HCT116 (cell line): ENCODE results near the gene UQCC2. TPM values are rescaled to one million over a fixed set of nuclear protein-coding genes. Genes with fewer than 3 reads are reported as not detected.

Experiments used
- ATAC-seq: fragments of 200-7000 bp; cut with Tn5 transposase; 2 replicates; pipeline ENCODE4 v1.9.1; 2020; ENCODE audit warnings: mild to moderate bottlenecking, moderate library complexity
- BruUV-seq: library from RNA; stranded (reverse); fragments of 400-500 nt; replicated peaks from 2 replicates; lab custom pipeline; 2021; lab: Mats Ljungman, UMichigan
- CTCF ChIA-PET: fragments of 300-600 bp; sonication (Branson Sonifier 250); formaldehyde crosslinking; loops from one replicate; lab custom pipeline; 2021; ENCODE audit warnings: antibody characterized with exemption; lab: Charles Lee
- POLR2A ChIA-PET: fragments of 300-600, 350-600 bp; sonication (Branson Sonifier 250); formaldehyde crosslinking; loops from one replicate; lab custom pipeline; 2021; ENCODE audit warnings: antibody characterized with exemption; lab: Charles Lee
- RAD21 ChIA-PET, 2 experiments: fragments of 300-600 bp; sonication (Branson Sonifier 250); formaldehyde crosslinking; loops; one replicate each; lab custom pipeline; 2023; ENCODE audit warnings: low total read pairs in 2 of 2; ENCODE audit not compliant: uncharacterized antibody in 2 of 2, unreplicated experiment in 2 of 2, low non-redundant PET in 1 of 2; lab: Charles Lee
- DNase-seq: peaks from one replicate; pipeline ENCODE4 v3.0.0-alpha.2; 2010; ENCODE audit warnings: low read depth, low spot score
- H2AFZ ChIP-seq: fragments of 200-600 bp; shearing (Covaris generic), sonication (generic); 2 replicates; pipeline ENCODE4 v1.6.1; 2017; ENCODE audit warnings: low read depth, mixed run types, mixed read lengths, antibody characterized with exemption, low read length; ENCODE audit not compliant: poor library complexity, severe bottlenecking
- H3K27ac ChIP-seq: 2 replicates; pipeline ENCODE4 v1.5.1; 2012; ENCODE audit warnings: low read depth, low read length
- H3K27me3 ChIP-seq: fragments of 200-600 bp; sonication (generic); 2 replicates; pipeline ENCODE4 v1.6.1; 2016; ENCODE audit warnings: mixed run types, low read length, mixed read lengths; ENCODE audit not compliant: insufficient read depth
- H3K36me3 ChIP-seq, 2 experiments: fragments of 200-500 bp in 1 of 2; fragments of 200-600 bp in 1 of 2; sonication (Bioruptor generic) in 1 of 2; sonication (generic) in 1 of 2; 2 replicates each; pipeline versions ENCODE4 v1.5.1 to v1.6.1; 2014 to 2016; ENCODE audit warnings: low read length in 2 of 2, inconsistent platforms in 1 of 2, mixed read lengths in 1 of 2, mixed run types in 1 of 2; ENCODE audit not compliant: insufficient read depth in 2 of 2, control insufficient read depth in 1 of 2
- H3K4me1 ChIP-seq, 2 experiments: fragments of 200-600 bp in 1 of 2; sonication (generic) in 1 of 2; 2 replicates each; pipeline versions ENCODE4 v1.5.1 to v1.6.1; 2012 to 2017; ENCODE audit warnings: low read length in 2 of 2, inconsistent platforms in 1 of 2, mild to moderate bottlenecking in 1 of 2, mixed read lengths in 1 of 2, mixed run types in 1 of 2, moderate library complexity in 1 of 2; ENCODE audit not compliant: insufficient read depth in 2 of 2, control insufficient read depth in 1 of 2
- H3K4me2 ChIP-seq: fragments of 200-600 bp; sonication (generic); 2 replicates; pipeline ENCODE4 v1.6.1; 2017; ENCODE audit warnings: mixed run types, low read length, mixed read lengths
- H3K4me3 ChIP-seq, 2 experiments: fragments of 200-600 bp in 1 of 2; sonication (generic) in 1 of 2; replicated peaks in 1 of 2; 2 replicates each; pipeline ENCODE4 v1.5.1; 2011 to 2016; ENCODE audit warnings: low read length in 2 of 2, control low read depth in 1 of 2, low read depth in 1 of 2, mild to moderate bottlenecking in 1 of 2, mixed read lengths in 1 of 2, mixed run types in 1 of 2
- H3K79me2 ChIP-seq: fragments of 200-600 bp; sonication (generic); 2 replicates; pipeline ENCODE4 v1.6.1; 2017; ENCODE audit warnings: mild to moderate bottlenecking, mixed run types, low read length, moderate library complexity, mixed read lengths; ENCODE audit not compliant: insufficient read depth
- H3K9ac ChIP-seq: fragments of 200-600 bp; sonication (generic); 2 replicates; pipeline ENCODE4 v1.6.1; 2016; ENCODE audit warnings: low read length, mixed read lengths
- H3K9me2 ChIP-seq: fragments of 200-600 bp; sonication (generic), shearing (Covaris generic); 2 replicates; pipeline ENCODE4 v1.6.1; 2017; ENCODE audit warnings: mixed run types, mild to moderate bottlenecking, moderate library complexity; ENCODE audit not compliant: insufficient read depth
- H3K9me3 ChIP-seq, 2 experiments: fragments of 200-500 bp in 1 of 2; fragments of 200-600 bp in 1 of 2; sonication (Bioruptor generic) in 1 of 2; sonication (generic) in 1 of 2; 2 replicates each; pipeline ENCODE4 v1.6.1; 2014 to 2017; ENCODE audit warnings: low read length in 2 of 2, mixed read lengths in 2 of 2, inconsistent platforms in 1 of 2, low read depth in 1 of 2, mild to moderate bottlenecking in 1 of 2, mixed run types in 1 of 2, moderate library complexity in 1 of 2; ENCODE audit not compliant: control insufficient read depth in 1 of 2, insufficient read depth in 1 of 2
- H4K20me1 ChIP-seq: fragments of 200-600 bp; sonication (generic), shearing (Covaris generic); 2 replicates; pipeline ENCODE4 v1.6.1; 2017; ENCODE audit warnings: mixed run types, mild to moderate bottlenecking, moderate library complexity; ENCODE audit not compliant: insufficient read depth
- ATF3 ChIP-seq: IDR thresholded peaks from 2 replicates; pipeline ENCODE4 v1.6.1; 2012
- CEBPB ChIP-seq: IDR thresholded peaks from 2 replicates; pipeline ENCODE4 v1.6.1; 2012; ENCODE audit warnings: low read depth
- CTCF ChIP-seq, 3 experiments: fragments of 200-600 bp in 1 of 3; sonication (generic) in 1 of 3; IDR thresholded peaks in 2 of 3; conservative IDR thresholded peaks in 1 of 3; 2 replicates each; pipeline ENCODE4 v1.5.1; 2012 to 2017; ENCODE audit warnings: low read depth in 2 of 3, low read length in 2 of 3, antibody characterized with exemption in 1 of 3, borderline replicate concordance in 1 of 3, control low read depth in 1 of 3, mild to moderate bottlenecking in 1 of 3, mixed read lengths in 1 of 3, mixed run types in 1 of 3, moderate library complexity in 1 of 3; ENCODE audit not compliant: insufficient read depth in 1 of 3
- EGR1 ChIP-seq: IDR thresholded peaks from 2 replicates; pipeline ENCODE4 v1.6.1; 2012; ENCODE audit warnings: low read depth
- ELF1 ChIP-seq: IDR thresholded peaks from 2 replicates; pipeline ENCODE4 v1.6.1; 2012; ENCODE audit warnings: low read depth, borderline replicate concordance
- EZH2 ChIP-seq: fragments of 200-600 bp; sonication (generic); IDR thresholded peaks from 2 replicates; pipeline ENCODE4 v1.6.1; 2017; ENCODE audit warnings: antibody characterized with exemption, mixed run types
- EZH2phosphoT487 ChIP-seq: fragments of 200-600 bp; IDR thresholded peaks from 2 replicates; pipeline ENCODE4 v1.6.1; 2018; ENCODE audit warnings: antibody characterized with exemption, borderline replicate concordance
- FOSL1 ChIP-seq: IDR thresholded peaks from 2 replicates; pipeline ENCODE4 v1.6.1; 2012; ENCODE audit warnings: low read depth
- JUND ChIP-seq: IDR thresholded peaks from 2 replicates; pipeline ENCODE4 v1.6.1; 2012
- POLR2A ChIP-seq: IDR thresholded peaks from 2 replicates; pipeline ENCODE4 v1.7.0; 2011; ENCODE audit warnings: borderline replicate concordance; ENCODE audit not compliant: insufficient read depth, insufficient read length; ENCODE audit errors: extremely low read depth
- POLR2AphosphoS5 ChIP-seq: IDR thresholded peaks from 2 replicates; pipeline ENCODE4 v1.6.1; 2011; ENCODE audit warnings: mild to moderate bottlenecking, low read depth, low read length, moderate library complexity
- RAD21 ChIP-seq: IDR thresholded peaks from 2 replicates; pipeline ENCODE4 v1.6.1; 2012; ENCODE audit warnings: low read depth, mild to moderate bottlenecking
- SIN3A ChIP-seq: IDR thresholded peaks from 2 replicates; pipeline ENCODE4 v1.6.1; 2012; ENCODE audit warnings: low read depth
- SP1 ChIP-seq: IDR thresholded peaks from 2 replicates; pipeline ENCODE4 v1.6.1; 2012; ENCODE audit warnings: low read depth
- SRF ChIP-seq: IDR thresholded peaks from 2 replicates; pipeline ENCODE4 v1.6.1; 2012; ENCODE audit warnings: low read depth
- YY1 ChIP-seq: IDR thresholded peaks from 2 replicates; pipeline ENCODE4 v1.6.1; 2011; ENCODE audit warnings: low read length, low read depth, moderate library complexity, mild to moderate bottlenecking; ENCODE audit not compliant: insufficient replicate concordance; ENCODE audit errors: extremely low read depth
- ZFX ChIP-seq: fragments of 450-650 bp; IDR thresholded peaks from 2 replicates; pipeline ENCODE4 v1.6.1; 2017
- intact Hi-C: fragments of 100-400 bp; cut with micrococcal nuclease; formaldehyde crosslinking; loops from 2 replicates; pipeline ENCODE4 v1.10.0; 2022
- total RNA-seq: library from RNA; stranded (reverse); gene quantifications from one replicate; pipeline ENCODE4 v1.2.1, GENCODE V29; 2021; ENCODE audit not compliant: unreplicated experiment
- TF ChIP-seq, protein P1 (sequence below): IDR thresholded peaks from 2 replicates; pipeline ENCODE4 v1.6.1; 2012

The UQCC2 gene
- total RNA-seq, 1 experiment from 2014 or later, result 95.1 TPM

GRCh38 chr6:33738153-33738552 is 26.7 kb upstream of the UQCC2 start:
- ChIA-PET CTCF (no interaction called here), POLR2A (no interaction called here), RAD21 (no interaction called here)
- Histone ChIP-seq H3K4me1 (peaks cover 0 to 2% of the 10 kb centered on the region in 2 experiments; a peak in 1 of 4 replicates), H3K4me2 (no peak overlapping the region), H4K20me1 (no peaks in the 10 kb centered on the region), H3K9me2 (no peaks in the 10 kb centered on the region), H3K36me3 (no peaks in the 10 kb centered on the region), H3K9me3 (no peaks in the 10 kb centered on the region), H2AFZ (no peak overlapping the region), H3K79me2 (no peaks in the 10 kb centered on the region), H3K4me3 (no peak overlapping the region), H3K27ac (no peak overlapping the region), H3K9ac (no peak overlapping the region), H3K27me3 (peaks cover 3% of the 10 kb centered on the region; the same call in 1 of the 2 replicates)
- TF ChIP-seq POLR2A (no peak), SRF (no peak), FOSL1 (no peak), YY1 (no peak), SIN3A (no peak), RAD21 (no peak), EZH2phosphoT487 (no peak), SP1 (no peak), JUND (no peak), ELF1 (no peak), CEBPB (no peak), CTCF (IDR thresholded peaks at IDR 0.05 in 2 of 3, conservative IDR thresholded peaks at IDR 0.05 in 1 of 3; ENCODE audit: borderline replicate concordance in 1 of 3, insufficient read depth in 1 of 3, low read depth in 2 of 3, low read length in 2 of 3) (no peak), ZFX (no peak), EZH2 (no peak), EGR1 (no peak), POLR2AphosphoS5 (no peak), ATF3 (no peak)
- TF ChIP-seq, protein P1, sequence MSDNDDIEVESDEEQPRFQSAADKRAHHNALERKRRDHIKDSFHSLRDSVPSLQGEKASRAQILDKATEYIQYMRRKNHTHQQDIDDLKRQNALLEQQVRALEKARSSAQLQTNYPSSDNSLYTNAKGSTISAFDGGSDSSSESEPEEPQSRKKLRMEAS, result no peak
- BruUV-seq, result no TSS peak
- ATAC-seq (no peak), DNase-seq (no peak)
- intact Hi-C loops, result no loop called here
